CD14-positive monocyte (primary cell): ENCODE measurements around the gene URGCP. TPM values are rescaled to one million over a fixed set of nuclear protein-coding genes. Genes with fewer than 3 reads are reported as not detected.

Experiments used
- DNase-seq, 3 donors: peaks; one replicate each; pipeline ENCODE4 v3.0.0-alpha.2; 2011 to 2022
- H2AFZ ChIP-seq: 2 replicates; pipeline ENCODE4 v1.6.0; 2012; ENCODE audit warnings: mild to moderate bottlenecking, low read depth, low read length, inconsistent platforms; ENCODE audit not compliant: insufficient read depth, poor library complexity, severe bottlenecking
- H3K27ac ChIP-seq, 2 donors: 1 replicate in 1 of 2; 2 replicates in 1 of 2; pipeline ENCODE4 v1.5.1; 2012 to 2013; ENCODE audit warnings: low read length in 2 of 2, control low read depth in 1 of 2, inconsistent platforms in 1 of 2, low read depth in 1 of 2, mild to moderate bottlenecking in 1 of 2
- H3K27me3 ChIP-seq, 2 donors: one replicate each; pipeline versions ENCODE4 v1.6.0 to v1.6.1; 2011 to 2013; ENCODE audit warnings: low read length in 2 of 2; ENCODE audit not compliant: control insufficient read depth in 2 of 2, insufficient read depth in 2 of 2
- H3K36me3 ChIP-seq, 2 donors: replicated peaks in 1 of 2; 1 replicate in 1 of 2; 2 replicates in 1 of 2; pipeline versions ENCODE4 v1.5.1 to v1.6.1; 2012 to 2013; ENCODE audit warnings: low read length in 2 of 2, control low read depth in 1 of 2, inconsistent platforms in 1 of 2, mild to moderate bottlenecking in 1 of 2; ENCODE audit not compliant: insufficient read depth in 2 of 2, control insufficient read depth in 1 of 2
- H3K4me1 ChIP-seq, 2 donors: 1 replicate in 1 of 2; 2 replicates in 1 of 2; pipeline versions ENCODE4 v1.5.1 to v1.6.1; 2012 to 2013; ENCODE audit warnings: low read length in 2 of 2, control low read depth in 1 of 2, inconsistent platforms in 1 of 2, mild to moderate bottlenecking in 1 of 2, moderate library complexity in 1 of 2; ENCODE audit not compliant: insufficient read depth in 2 of 2, control insufficient read depth in 1 of 2
- H3K4me2 ChIP-seq: replicated peaks from 2 replicates; pipeline ENCODE3; 2012; ENCODE audit warnings: low read length, moderate library complexity, mild to moderate bottlenecking; ENCODE audit not compliant: poor library complexity, severe bottlenecking; ENCODE audit errors: extremely low read depth
- H3K4me3 ChIP-seq, 3 experiments: fragments of 200-600 bp in 1 of 3; sonication (generic) in 1 of 3; replicated peaks in 1 of 3; 1 replicate in 2 of 3; 2 replicates in 1 of 3; pipeline ENCODE4 v1.5.1; 2011 to 2013; ENCODE audit warnings: low read length in 3 of 3, mild to moderate bottlenecking in 3 of 3, control low read depth in 2 of 3, low read depth in 2 of 3, inconsistent platforms in 1 of 3, moderate library complexity in 1 of 3
- H3K79me2 ChIP-seq: 2 replicates; pipeline ENCODE4 v1.6.0; 2012; ENCODE audit warnings: mild to moderate bottlenecking, control low read depth, inconsistent platforms, low read length, moderate library complexity; ENCODE audit not compliant: insufficient read depth
- H3K9ac ChIP-seq: 2 replicates; pipeline ENCODE4 v1.6.0; 2017; ENCODE audit warnings: low read length, mild to moderate bottlenecking; ENCODE audit not compliant: insufficient read depth, poor library complexity, severe bottlenecking
- H3K9me3 ChIP-seq, 2 donors: replicated peaks in 1 of 2; 1 replicate in 1 of 2; 2 replicates in 1 of 2; pipeline versions ENCODE4 v1.5.1 to v1.6.1; 2012 to 2013; ENCODE audit warnings: low read length in 2 of 2, control low read depth in 1 of 2; ENCODE audit not compliant: control insufficient read depth in 1 of 2, insufficient read depth in 1 of 2
- H4K20me1 ChIP-seq: 2 replicates; pipeline ENCODE4 v1.6.0; 2012; ENCODE audit warnings: mild to moderate bottlenecking, low read length, control low read depth, moderate library complexity; ENCODE audit not compliant: insufficient read depth
- H3K27ac Mint-ChIP-seq, 7 donors: one replicate each; pipeline ENCODE4 v1.8.0; 2020; ENCODE audit warnings: mild to moderate bottlenecking in 7 of 7, mixed read lengths in 7 of 7, moderate library complexity in 6 of 7, inconsistent platforms in 2 of 7
- H3K27me3 Mint-ChIP-seq, 3 donors: one replicate each; pipeline ENCODE4 v1.8.0; 2021 to 2022; ENCODE audit warnings: low read depth in 3 of 3, mild to moderate bottlenecking in 3 of 3, mixed read lengths in 3 of 3, moderate library complexity in 3 of 3, inconsistent platforms in 1 of 3
- H3K36me3 Mint-ChIP-seq, 2 donors: one replicate each; pipeline ENCODE4 v1.8.0; 2020; ENCODE audit warnings: mixed read lengths in 2 of 2, inconsistent platforms in 1 of 2, mild to moderate bottlenecking in 1 of 2
- H3K4me1 Mint-ChIP-seq: one replicate; pipeline ENCODE4 v1.8.0; 2020; ENCODE audit warnings: mild to moderate bottlenecking, mixed read lengths
- H3K4me3 Mint-ChIP-seq, 2 donors: one replicate each; pipeline ENCODE4 v1.8.0; 2020; ENCODE audit warnings: mild to moderate bottlenecking in 2 of 2, mixed read lengths in 2 of 2, moderate library complexity in 1 of 2
- H3K9me3 Mint-ChIP-seq, 7 donors: one replicate each; pipeline ENCODE4 v1.8.0; 2020 to 2022; ENCODE audit warnings: mixed read lengths in 7 of 7, mild to moderate bottlenecking in 6 of 7, moderate library complexity in 6 of 7, inconsistent platforms in 2 of 7
- CTCF ChIP-seq: fragments of 200-600 bp; IDR thresholded peaks from one replicate; pipeline ENCODE4 v1.8.0; 2022; ENCODE audit warnings: antibody characterized with exemption, mild to moderate bottlenecking
- WGBS: methylation state at CpG from one replicate; pipeline ENCODE4 v1.1.5; 2013; ENCODE audit warnings: missing lambda C conversion rate; ENCODE audit not compliant: insufficient coverage; 5-methylcytosine and 5-hydroxymethylcytosine counted together
- intact Hi-C, 2 donors: fragments of 100-400 bp; cut with micrococcal nuclease; formaldehyde crosslinking; loops; one replicate each; pipeline versions ENCODE4 v1.15.0 to v1.15.1; 2023
- polyA plus RNA-seq, 3 donors: library from polyadenylated mRNA; depleted of rRNA in 1 of 3; unstranded in 2 of 3; stranded (reverse) in 1 of 3; fragments of 300-500 nt in 2 of 3; fragments of >200 nt in 1 of 3; fragmentation: Illumina TruSeq in 2 of 3; gene quantifications; 1 replicate in 2 of 3; 2 replicates in 1 of 3; pipeline ENCODE4 v1.2.3, GENCODE V29; 2012 to 2021

The URGCP gene
- polyA plus RNA-seq, 3 donors: 5.7 to 6.8 (median 5.9) TPM

- no peaks in the 10 kb centered on the region for H3K79me2 ChIP-seq
- DNase-seq: no peak
- H3K4me3 Mint-ChIP-seq: no peak overlapping the region
Measured at GRCh38 chr7:43850348-43851116, 55.9 kb downstream of the URGCP start.

GRCh38 chr7:43849047-43849446 lies 57.3 kb downstream of the URGCP start:
- Histone ChIP-seq H2AFZ (no peak overlapping the region), H3K27ac (no peak overlapping the region), H4K20me1 (no peaks in the 10 kb centered on the region), H3K36me3 (no peaks in the 10 kb centered on the region), H3K4me2 (no peak overlapping the region), H3K9me3 (no peaks in the 10 kb centered on the region), H3K79me2 (no peaks in the 10 kb centered on the region), H3K27me3 (peaks cover 0 to 5% of the 10 kb centered on the region in 2 donors), H3K4me3 (no peak overlapping the region), H3K4me1 (no peaks in the 10 kb centered on the region), H3K9ac (no peak overlapping the region)
- TF ChIP-seq CTCF: no peak
- WGBS: no CpG with 5 or more reads among the region's 2 CpGs
- intact Hi-C loops: no loop called here
- Mint-ChIP-seq H3K4me3 (no peak overlapping the region), H3K27me3 (peaks cover 20 to 24% (median 23%) of the 10 kb centered on the region in 3 donors), H3K4me1 (peaks cover 3% of the 10 kb centered on the region), H3K9me3 (peaks cover 0 to 4% (median 0%) of the 10 kb centered on the region in 7 donors), H3K27ac (no peak overlapping the region), H3K36me3 (no peaks in the 10 kb centered on the region)
- no peak for DNase-seq

More at GRCh38 chr7:43850348-43851116, 55.9 kb downstream of the URGCP start:
- no peak overlapping the region for H3K9ac ChIP-seq
- peaks cover 0 to 5% of the 10 kb centered on the region in 2 donors for H3K27me3 ChIP-seq
- H3K36me3 Mint-ChIP-seq: no peaks in the 10 kb centered on the region
- 92% methylated on average over 2 of the region's 5 CpGs for WGBS
- no peak overlapping the region for H3K4me2 ChIP-seq
- H3K9me3 Mint-ChIP-seq: peaks cover 0 to 4% (median 0%) of the 10 kb centered on the region in 7 donors
- peaks cover 3% of the 10 kb centered on the region for H3K4me1 Mint-ChIP-seq
- TF ChIP-seq CTCF: no peak
- H3K4me3 ChIP-seq: no peak overlapping the region
- H4K20me1 ChIP-seq: no peaks in the 10 kb centered on the region
- no peak overlapping the region for H2AFZ ChIP-seq
- intact Hi-C loops: no loop called here
- H3K27me3 Mint-ChIP-seq: peaks cover 22 to 26% (median 24%) of the 10 kb centered on the region in 3 donors
- no peaks in the 10 kb centered on the region for H3K4me1 ChIP-seq
- no peak overlapping the region for H3K27ac ChIP-seq
- no peaks in the 10 kb centered on the region for H3K36me3 ChIP-seq
- no peaks in the 10 kb centered on the region for H3K9me3 ChIP-seq
- no peak overlapping the region for H3K27ac Mint-ChIP-seq
